IPS DF 19.7 (cell line): Measurements from ENCODE around the gene NDFIP2.
"Not testable (repeated sequence)": the region's sequence is repeated elsewhere in the genome, so short reads cannot be mapped to it uniquely, and the experiment has no call there.

Experiments
- DNase-seq: peaks from one replicate; pipeline ENCODE4 v3.0.0-alpha.2; 2013; ENCODE audit warnings: low read depth, low spot score

Gene NDFIP2

DNA sequence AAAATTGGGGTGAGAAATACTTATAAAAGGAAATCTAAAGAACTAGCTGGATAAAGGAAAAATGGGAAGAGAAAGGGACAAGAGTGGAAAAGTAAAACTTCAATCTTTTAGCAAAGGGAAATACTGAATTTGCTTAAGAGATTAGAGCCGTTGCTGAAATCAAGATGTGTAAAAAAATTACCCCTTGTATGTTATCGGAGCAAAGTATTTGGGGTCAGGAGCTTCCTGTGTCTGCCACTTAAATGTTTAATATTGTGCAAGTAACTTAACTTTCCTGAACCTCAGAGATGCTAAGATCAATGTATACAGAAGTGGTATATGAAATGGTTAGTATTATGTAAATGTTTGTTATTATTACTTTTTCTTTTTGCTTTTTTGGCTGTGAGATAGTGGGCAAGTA is 51.6 kb downstream of the NDFIP2 start:
- no peak for DNase-seq

DNA sequence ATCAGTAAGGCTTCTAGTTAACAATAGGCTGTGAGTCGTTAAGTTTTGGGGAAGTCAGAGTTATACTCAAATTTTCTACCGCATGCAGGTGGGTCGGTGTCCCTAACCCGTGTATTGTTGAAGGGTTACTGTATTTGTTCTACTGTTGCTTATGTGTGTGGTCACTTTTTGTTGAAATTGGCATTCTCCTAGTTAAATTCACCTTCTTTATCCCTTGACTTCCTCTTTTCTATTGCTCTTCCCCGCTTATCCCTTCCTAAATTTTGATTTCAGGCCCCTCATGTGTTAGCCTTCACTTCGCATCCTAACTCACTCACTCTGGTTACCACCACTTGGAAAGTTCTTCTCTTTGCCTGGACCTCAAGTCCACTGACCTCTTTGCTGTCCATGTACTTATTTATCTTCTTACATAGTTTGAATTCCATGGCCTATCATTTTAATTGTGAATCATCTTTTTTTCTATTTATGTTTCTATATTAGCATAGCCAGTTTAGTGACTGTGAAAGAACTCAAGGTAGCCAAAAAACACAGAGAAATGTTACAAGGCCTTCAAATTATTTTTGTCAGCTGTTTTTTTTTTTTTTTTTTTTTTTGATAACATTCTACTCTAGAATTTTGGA is 52.9 kb downstream of the NDFIP2 start:
- no peak for DNase-seq

GRCh38 chr13:79534596-79534995 is 53.6 kb downstream of the NDFIP2 start:
- no peak for DNase-seq

DNA sequence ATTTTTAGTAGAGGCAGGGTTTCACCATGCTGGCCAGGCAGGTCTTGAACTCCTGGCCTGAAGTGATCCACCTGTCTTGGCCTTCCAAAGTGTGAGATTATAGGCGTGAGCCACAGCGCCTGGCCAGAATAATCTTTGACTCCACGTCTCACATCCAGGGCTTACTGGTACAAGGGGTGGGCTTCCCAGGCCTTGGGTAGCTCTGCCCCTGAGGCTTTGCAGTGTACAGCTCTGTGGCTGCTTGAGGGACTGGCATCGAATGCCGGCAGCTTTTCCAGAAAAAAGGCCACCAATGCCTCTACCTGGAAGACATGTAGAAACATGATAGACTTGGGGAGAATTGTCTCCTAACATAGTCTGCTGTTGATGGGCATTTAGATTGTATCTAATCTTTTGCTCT is 57.8 kb downstream of the NDFIP2 start:
- DNase-seq = no peak

- DNase-seq = no peak
These were observed 59.5 kb downstream of the NDFIP2 start for GRCh38 chr13:79540504-79540903.

GRCh38 chr13:79541426-79542049 is 60.6 kb downstream of the NDFIP2 start:
- no peak for DNase-seq

- DNase-seq = no peak
These were observed 62.9 kb downstream of the NDFIP2 start for GRCh38 chr13:79543883-79544282.

- no peak for DNase-seq
These were observed 66.5 kb downstream of the NDFIP2 start for GRCh38 chr13:79547211-79548195.

GRCh38 chr13:79548902-79549301 is 67.9 kb downstream of the NDFIP2 start:
- no peak for DNase-seq

DNA sequence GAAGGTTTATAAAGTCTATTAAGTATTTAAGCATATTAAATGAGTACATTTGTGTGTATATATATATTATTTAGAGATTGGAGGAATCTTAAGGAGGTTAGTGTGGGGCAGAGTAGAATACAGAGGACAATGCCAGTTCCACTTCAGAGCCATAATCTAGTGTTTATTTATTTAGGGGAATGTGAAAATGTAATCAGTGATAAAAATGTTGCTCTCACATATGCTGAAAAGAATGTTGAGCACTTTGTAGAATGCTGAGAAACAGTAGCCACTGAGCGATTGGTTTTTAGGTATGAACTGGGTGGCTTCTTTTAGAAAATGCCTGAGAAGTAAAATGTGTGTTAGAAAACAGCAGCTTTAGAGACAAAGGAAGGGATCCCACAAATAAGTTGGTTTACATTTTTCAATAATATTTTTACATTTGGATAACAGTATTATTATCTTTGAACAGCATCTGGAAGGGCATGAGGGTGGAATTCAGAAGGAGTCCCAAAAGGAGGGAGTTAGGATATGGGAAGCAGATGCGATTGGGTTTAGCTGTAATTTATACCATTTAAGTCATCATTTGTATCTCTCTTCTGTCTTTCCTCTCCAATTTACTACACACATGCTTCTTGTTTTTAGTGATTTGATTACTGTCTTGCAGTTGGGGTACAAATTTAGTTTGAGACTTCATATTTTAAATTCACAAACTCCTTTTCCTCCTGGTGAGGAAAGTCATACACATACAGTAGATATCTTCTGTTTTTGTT is 68.6 kb downstream of the NDFIP2 start:
- no peak for DNase-seq

DNA sequence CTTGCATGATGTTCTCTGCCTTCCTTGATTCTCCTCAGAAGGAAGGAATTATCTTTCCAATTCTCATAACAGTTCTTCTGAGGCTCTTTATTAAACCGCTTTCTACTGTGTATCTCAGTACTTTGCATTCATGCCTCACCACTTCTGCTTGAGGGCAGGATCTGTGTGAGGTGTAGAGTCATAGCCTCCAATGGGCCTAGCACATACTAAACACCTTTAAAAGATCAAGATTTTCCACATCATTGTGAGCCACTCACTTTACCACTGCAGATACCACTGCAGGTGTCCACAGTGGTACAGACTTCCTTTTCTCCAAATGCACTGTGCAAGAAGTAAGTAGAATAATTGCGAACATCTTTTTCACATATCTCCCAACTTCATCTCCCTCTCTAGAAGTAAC is 76.7 kb downstream of the NDFIP2 start:
- DNase-seq = no peak

DNA sequence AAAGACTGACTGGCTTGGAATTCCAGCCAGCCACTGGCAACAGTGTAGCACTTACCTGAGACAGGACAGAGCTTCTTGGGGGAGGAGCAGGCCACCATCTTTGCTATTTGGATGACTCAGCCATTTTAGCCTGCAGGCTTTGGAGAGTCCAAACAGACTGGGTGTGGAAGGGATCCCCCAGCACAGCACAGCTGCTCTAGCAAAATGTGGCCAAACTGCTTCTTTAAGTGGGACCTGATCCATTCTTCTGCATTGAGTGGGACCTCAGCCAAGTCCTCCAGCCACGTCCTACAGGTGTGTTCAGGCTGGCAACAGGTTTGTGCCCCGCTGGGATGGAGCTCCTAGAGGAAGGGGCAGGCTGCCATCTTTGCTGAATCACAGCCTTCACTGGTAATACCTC is 80.0 kb downstream of the NDFIP2 start:
- no peak for DNase-seq

- DNase-seq = no peak
These were observed 81.6 kb downstream of the NDFIP2 start for GRCh38 chr13:79562557-79562956.

DNA sequence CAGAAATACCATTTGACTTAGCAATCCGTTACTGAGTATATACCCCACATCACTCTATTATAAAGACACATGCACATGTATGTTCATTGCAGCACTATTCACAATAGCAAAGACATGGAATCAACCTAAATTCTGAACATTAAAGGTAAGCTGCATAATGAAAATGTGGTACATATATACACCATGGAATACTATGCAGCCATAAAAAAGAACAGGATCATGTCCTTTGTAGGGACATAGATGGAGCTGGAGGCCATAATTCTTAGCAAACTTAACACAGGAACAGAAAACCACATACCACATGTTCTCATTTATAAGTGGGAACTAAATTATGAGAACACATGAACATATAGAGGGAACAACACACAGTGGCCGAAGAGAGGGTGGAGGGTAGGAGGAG is 85.2 kb downstream of the NDFIP2 start:
- no peak for DNase-seq

- DNase-seq = no peak
These were observed 90.2 kb downstream of the NDFIP2 start for GRCh38 chr13:79571147-79571546.

DNA sequence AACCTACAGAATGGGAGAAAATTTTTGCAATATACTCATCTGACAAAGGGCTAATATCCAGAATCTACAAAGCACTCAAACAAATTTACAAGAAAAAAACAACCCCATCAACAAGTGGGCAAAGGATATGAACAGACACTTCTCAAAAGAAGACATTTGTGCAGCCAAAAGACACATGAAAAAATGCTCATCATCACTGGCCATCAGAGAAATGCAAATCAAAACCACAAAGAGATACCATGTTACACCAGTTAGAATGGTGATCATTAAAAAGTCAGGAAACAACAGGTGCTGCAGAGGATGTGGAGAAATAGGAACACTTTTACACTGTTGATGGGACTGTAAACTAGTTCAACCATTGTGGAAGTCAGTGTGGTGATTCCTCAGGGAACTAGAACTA is 92.9 kb downstream of the NDFIP2 start:
- DNase-seq = not testable (repeated sequence)

DNA sequence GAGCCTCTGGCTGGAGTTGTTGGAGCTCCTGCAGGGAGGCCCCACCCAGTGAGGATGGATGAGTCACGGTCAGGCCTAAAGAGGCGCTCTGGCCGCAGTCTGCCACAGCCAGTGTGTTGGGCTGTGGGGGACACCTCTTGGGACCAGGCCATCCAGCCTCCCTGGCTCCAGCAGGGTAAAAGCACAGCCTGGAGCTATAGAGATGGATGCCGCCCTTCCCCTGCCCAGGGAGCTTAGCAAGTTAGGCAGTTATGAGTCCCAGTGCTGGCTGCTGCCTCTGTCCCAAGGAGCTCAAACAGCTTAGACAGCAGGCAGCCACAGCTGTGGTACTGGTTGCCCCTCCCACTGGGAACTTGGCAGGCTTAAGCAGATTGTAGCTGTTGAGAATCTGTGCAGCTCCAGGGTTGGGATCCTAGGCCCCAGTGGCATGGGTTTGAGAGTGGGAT is 100.9 kb downstream of the NDFIP2 start:
- DNase-seq = no peak

GRCh38 chr13:79582896-79583295 is 101.9 kb downstream of the NDFIP2 start:
- no peak for DNase-seq

DNA sequence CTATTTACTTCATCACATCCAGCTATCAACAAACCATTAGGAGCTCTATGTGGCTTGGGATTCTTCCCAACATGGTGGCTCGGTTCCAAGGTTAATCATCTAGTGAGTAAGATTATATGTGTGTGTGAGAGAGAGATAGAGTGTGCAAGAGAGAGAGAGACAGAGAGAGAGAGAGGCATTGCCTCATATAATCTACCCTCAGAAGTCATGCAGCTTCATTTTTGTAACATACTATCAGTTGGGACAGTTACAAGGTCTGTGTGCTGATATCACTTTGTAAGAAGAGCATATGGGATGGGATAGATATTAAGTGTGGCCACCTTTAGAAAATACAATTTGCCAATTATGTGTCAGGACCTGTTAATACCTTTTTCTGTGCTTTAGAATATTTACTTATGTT is 104.1 kb downstream of the NDFIP2 start:
- DNase-seq = no peak

DNA sequence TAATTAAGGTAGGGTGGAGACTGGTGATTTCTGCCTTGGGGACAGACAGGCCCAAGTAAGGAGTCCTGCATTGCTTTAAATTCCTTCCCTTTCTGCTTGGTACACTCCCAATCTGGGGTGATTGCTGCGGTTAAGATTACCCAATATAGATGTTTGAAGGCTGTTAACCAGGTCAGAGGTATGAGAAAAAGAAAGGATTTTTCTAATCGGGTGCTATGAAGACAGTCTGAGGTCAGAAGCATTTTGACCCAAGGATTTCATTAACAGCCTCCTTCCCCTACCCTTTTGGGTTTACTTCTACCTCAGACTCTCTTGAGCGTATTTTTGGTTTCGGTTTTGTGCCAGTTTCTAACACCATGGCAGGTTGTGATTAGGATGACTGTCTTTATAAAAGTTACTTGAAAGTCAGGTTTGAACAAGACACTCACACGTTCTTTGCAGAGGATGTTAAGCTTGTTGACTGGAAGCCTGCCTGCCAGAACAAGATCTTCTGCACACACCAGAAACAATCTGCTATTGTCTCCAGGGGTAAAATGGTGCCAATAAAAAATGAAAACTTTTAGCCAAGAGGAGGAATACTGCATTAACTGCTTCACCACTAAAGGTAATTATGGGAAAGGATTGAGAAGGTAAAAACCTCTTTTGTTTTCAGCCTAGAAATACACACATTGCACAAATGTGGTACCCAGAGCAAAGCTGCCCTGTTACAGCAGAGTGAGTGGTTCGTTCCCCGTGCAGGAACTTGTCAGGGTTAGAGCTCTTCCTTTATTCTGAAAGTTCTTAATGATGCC is 108.8 kb downstream of the NDFIP2 start:
- DNase-seq = no peak

GRCh38 chr13:79590394-79590676 is 109.4 kb downstream of the NDFIP2 start:
- DNase-seq = no peak
